Tibial nerve (tissue), 4 donors: ENCODE measurements around the gene TRPC1. TPM values are rescaled to one million over a fixed set of nuclear protein-coding genes. Genes with fewer than 3 reads are reported as not detected.

Experiments used
- DNase-seq, 2 donors: peaks; one replicate each; pipeline ENCODE4 v3.0.0-alpha.2; 2019; ENCODE audit warnings: low spot score in 2 of 2
- H3K27ac ChIP-seq, 4 donors: fragments of 200-600 bp; sonication (generic) in 3 of 4; one replicate each; pipeline ENCODE4 v1.5.1; 2017 to 2019; ENCODE audit warnings: mild to moderate bottlenecking in 1 of 4
- H3K27me3 ChIP-seq, 2 donors: fragments of 200-600 bp; sonication (generic) in 1 of 2; one replicate each; pipeline versions ENCODE4 v1.5.1 to v1.6.0; 2017 to 2019
- H3K36me3 ChIP-seq, 3 donors: fragments of 200-600 bp; sonication (generic); one replicate each; pipeline ENCODE4 v1.5.1; 2018 to 2019
- H3K4me1 ChIP-seq, 4 donors: fragments of 200-600 bp; sonication (generic) in 3 of 4; one replicate each; pipeline ENCODE4 v1.5.1; 2017 to 2019
- H3K4me3 ChIP-seq, 4 donors: fragments of 200-600 bp; sonication (generic) in 3 of 4; one replicate each; pipeline ENCODE4 v1.5.1; 2017 to 2019; ENCODE audit warnings: mild to moderate bottlenecking in 1 of 4, moderate library complexity in 1 of 4
- H3K9me3 ChIP-seq, 4 donors: fragments of 200-600 bp; sonication (generic) in 3 of 4; one replicate each; pipeline ENCODE4 v1.5.1; 2017 to 2019
- EP300 ChIP-seq, 2 donors: sonication (generic); formaldehyde crosslinking; IDR thresholded peaks; one replicate each; pipeline ENCODE4 v1.6.1; 2017; ENCODE audit warnings: antibody characterized with exemption in 2 of 2, mild to moderate bottlenecking in 1 of 2
- POLR2A ChIP-seq, 2 donors: fragments of 450-650 bp; IDR thresholded peaks; one replicate each; pipeline ENCODE4 v1.6.1; 2017; ENCODE audit warnings: antibody characterized with exemption in 2 of 2, mild to moderate bottlenecking in 2 of 2, moderate library complexity in 2 of 2
- WGBS, 2 donors: methylation state at CpG; one replicate each; pipeline ENCODE4 v1.1.5; 2018; 5-methylcytosine and 5-hydroxymethylcytosine counted together
- total RNA-seq, 4 donors: library from RNA; depleted of rRNA; stranded (reverse); fragments of >200 nt; gene quantifications; one replicate each; pipeline ENCODE4 v1.1.0, GENCODE V29; 2016
- TF ChIP-seq, protein P1 (sequence below), 5 experiments: fragments of 200-600 bp in 3 of 5; fragments of 450-650 bp in 2 of 5; sonication (generic) in 3 of 5; IDR thresholded peaks; one replicate each; pipeline ENCODE4 v1.5.1; 2016 to 2019; ENCODE audit warnings: antibody characterized with exemption in 5 of 5, mild to moderate bottlenecking in 3 of 5, moderate library complexity in 2 of 5

TRPC1 gene
- total RNA-seq, 4 donors from 2014 or later = 23.4 to 47.7 (median 31.1) TPM

DNA sequence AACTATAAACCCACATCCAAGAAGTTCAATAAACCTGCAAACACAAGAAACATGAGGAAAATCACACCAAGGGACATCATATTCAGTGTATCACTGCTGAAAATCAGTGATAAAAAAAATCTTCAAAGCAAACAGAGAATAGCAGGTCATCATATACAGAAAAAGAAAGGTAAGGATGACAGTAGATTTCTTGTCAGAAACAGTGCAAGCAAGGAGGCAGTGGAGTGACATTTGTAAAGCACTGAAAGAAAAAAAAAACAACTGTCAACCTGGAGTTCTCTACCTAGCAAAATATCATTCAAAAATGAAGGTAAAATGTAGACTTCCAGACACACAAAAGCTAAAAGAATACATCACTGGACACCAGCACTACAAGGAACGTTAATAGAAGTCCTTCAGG is 71.5 kb downstream of the TRPC1 start:
- TF ChIP-seq, protein P1, sequence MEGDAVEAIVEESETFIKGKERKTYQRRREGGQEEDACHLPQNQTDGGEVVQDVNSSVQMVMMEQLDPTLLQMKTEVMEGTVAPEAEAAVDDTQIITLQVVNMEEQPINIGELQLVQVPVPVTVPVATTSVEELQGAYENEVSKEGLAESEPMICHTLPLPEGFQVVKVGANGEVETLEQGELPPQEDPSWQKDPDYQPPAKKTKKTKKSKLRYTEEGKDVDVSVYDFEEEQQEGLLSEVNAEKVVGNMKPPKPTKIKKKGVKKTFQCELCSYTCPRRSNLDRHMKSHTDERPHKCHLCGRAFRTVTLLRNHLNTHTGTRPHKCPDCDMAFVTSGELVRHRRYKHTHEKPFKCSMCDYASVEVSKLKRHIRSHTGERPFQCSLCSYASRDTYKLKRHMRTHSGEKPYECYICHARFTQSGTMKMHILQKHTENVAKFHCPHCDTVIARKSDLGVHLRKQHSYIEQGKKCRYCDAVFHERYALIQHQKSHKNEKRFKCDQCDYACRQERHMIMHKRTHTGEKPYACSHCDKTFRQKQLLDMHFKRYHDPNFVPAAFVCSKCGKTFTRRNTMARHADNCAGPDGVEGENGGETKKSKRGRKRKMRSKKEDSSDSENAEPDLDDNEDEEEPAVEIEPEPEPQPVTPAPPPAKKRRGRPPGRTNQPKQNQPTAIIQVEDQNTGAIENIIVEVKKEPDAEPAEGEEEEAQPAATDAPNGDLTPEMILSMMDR (IDR thresholded peaks at IDR 0.05) = no peak
- TF ChIP-seq EP300 (IDR thresholded peaks at IDR 0.05) (no peak), POLR2A (IDR thresholded peaks at IDR 0.05) (no peak)
- 88 to 98% methylated on average over 1 of the region's 1 CpG for WGBS, 2 donors
- Histone ChIP-seq H3K4me1 (no peaks in the 10 kb centered on the region), H3K27me3 (no peaks in the 10 kb centered on the region), H3K27ac (no peak overlapping the region), H3K4me3 (no peak overlapping the region), H3K9me3 (no peaks in the 10 kb centered on the region), H3K36me3 (peaks cover 0 to 16% (median 0%) of the 10 kb centered on the region in 3 donors)
- DNase-seq = no peak

DNA sequence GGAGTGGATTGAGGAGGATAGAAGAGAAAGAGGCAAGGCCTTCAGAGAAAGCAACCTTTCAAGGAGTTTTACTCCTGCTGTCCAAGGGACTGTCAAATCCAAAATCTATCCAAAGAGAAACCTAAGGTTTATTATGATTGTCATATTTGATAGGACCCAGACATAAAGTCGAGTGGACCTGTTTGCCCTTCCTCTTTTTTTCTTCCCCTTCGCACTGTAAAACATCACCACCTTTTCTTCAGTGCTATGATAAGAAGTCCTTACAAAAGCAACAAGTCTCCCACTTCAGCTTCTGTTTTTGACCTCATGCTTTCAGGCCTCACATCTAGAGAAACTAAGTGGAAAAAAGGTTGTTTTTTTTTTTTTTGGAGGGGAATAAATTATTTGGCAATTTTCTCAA is 73.0 kb downstream of the TRPC1 start:
- Histone ChIP-seq H3K9me3 (no peaks in the 10 kb centered on the region), H3K4me1 (no peaks in the 10 kb centered on the region), H3K4me3 (no peak overlapping the region), H3K27me3 (no peaks in the 10 kb centered on the region), H3K27ac (no peak overlapping the region), H3K36me3 (peaks cover 0 to 16% (median 0%) of the 10 kb centered on the region in 3 donors)
- 82 to 92% methylated on average over 2 of the region's 2 CpGs for WGBS, 2 donors
- TF ChIP-seq, protein P1 (IDR thresholded peaks at IDR 0.05) = no peak
- DNase-seq = no peak

DNA sequence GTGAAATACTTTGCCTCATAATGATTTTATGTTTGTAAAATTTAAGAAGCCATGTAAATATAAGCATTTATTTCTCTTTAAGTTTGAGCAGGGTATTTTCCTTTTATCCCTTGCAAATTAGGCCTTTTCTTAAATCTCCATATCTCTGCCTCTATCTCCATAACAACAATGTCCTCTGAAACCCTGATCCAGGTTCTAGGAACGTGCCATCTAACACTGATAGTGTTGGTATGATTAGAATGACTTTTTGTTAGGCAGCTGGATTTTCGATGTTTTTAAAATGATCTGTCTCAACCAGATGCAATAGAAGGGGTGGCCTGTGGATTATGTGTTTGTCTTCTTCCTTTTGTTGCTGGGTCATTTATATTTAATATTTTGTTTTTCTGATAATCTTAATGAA is 77.9 kb downstream of the TRPC1 start:
- TF ChIP-seq EP300 (IDR thresholded peaks at IDR 0.05) (no peak), POLR2A (IDR thresholded peaks at IDR 0.05) (no peak)
- TF ChIP-seq, protein P1 (IDR thresholded peaks at IDR 0.05) = no peak
- H3K36me3 ChIP-seq = peaks cover 0 to 25% (median 0%) of the 10 kb centered on the region in 3 donors
- WGBS, 2 donors = 81 to 89% methylated on average over 2 of the region's 2 CpGs
- DNase-seq = no peak
- H3K9me3 ChIP-seq = no peaks in the 10 kb centered on the region
- H3K27me3 ChIP-seq = no peaks in the 10 kb centered on the region
- H3K4me1 ChIP-seq = no peaks in the 10 kb centered on the region
- no peak overlapping the region for H3K27ac ChIP-seq
- no peak overlapping the region for H3K4me3 ChIP-seq

DNA sequence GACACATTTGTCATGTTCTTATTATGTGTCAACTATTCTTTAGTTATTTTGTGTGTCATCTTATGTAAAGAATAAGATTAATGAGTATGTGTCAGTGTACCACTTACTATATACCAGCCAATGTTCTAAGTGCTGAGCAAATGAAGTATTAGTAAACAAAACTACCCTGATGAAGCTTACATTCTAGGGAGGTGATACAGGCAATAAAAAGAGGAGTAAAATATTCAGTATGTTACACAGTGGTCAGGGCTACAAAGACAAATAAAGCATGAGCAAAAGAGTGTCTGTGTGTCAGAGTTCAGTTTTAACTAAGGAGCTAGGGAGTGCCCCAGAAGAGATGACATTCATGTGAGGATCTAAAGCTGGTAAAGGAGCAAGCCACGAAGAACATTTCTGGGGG is 79.1 kb downstream of the TRPC1 start:
- Histone ChIP-seq H3K27me3 (no peaks in the 10 kb centered on the region), H3K36me3 (peaks cover 0 to 32% (median 0%) of the 10 kb centered on the region in 3 donors), H3K27ac (no peak overlapping the region), H3K4me3 (no peak overlapping the region), H3K4me1 (no peaks in the 10 kb centered on the region), H3K9me3 (no peaks in the 10 kb centered on the region)
- 66 to 91% methylated on average over 1 of the region's 1 CpG for WGBS, 2 donors
- no peak for DNase-seq
- TF ChIP-seq EP300 (IDR thresholded peaks at IDR 0.05) = no peak
- TF ChIP-seq, protein P1 (IDR thresholded peaks at IDR 0.05) = no peak
- no peak for TF ChIP-seq POLR2A (IDR thresholded peaks at IDR 0.05)

DNA sequence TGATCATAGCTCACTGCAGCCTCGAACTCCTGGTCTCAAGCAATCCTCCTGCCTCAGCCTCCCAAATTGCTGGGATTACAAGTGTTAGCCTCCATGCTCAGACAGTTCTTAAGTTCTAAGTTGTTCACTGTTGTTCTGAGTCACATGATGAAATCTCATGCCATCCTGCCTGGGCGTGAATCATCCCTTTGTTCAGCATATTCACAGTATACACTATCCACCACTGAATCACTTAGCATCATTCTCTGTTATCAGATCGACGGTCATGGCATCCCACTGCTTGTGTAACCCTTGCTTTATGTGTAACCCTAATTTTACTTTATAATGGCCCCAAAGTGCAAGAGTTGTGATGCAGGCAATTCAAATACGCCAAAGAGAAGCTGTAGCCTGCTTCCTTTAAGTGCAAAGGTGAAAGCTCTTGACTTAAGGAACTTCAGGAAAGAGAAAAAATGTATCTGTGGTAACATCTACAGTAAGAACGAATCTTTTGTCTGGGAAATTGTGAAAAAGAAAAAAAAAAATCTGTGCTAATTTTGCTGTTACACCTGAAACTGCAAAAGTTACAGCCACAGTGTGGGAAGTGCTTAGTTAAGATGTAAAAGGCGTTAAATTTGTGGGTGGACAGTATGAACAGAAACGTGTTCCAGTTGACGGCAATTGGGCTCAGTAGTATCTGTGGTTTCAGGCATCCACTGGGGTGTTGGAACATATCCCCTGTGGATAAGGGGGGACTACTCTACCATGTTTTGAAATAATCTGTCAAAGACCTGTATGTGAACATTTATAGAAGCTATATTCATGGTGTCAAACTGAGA is 84.5 kb downstream of the TRPC1 start:
- H3K4me1 ChIP-seq = no peaks in the 10 kb centered on the region
- DNase-seq = no peak
- peaks cover 0 to 24% (median 0%) of the 10 kb centered on the region in 3 donors for H3K36me3 ChIP-seq
- no peaks in the 10 kb centered on the region for H3K9me3 ChIP-seq
- TF ChIP-seq, protein P1 (IDR thresholded peaks at IDR 0.05) = no peak
- TF ChIP-seq EP300 (IDR thresholded peaks at IDR 0.05) (no peak), POLR2A (IDR thresholded peaks at IDR 0.05) (no peak)
- WGBS, 2 donors = 69 to 77% methylated on average over 9 of the region's 9 CpGs
- H3K4me3 ChIP-seq = no peak overlapping the region
- H3K27ac ChIP-seq = no peak overlapping the region
- no peaks in the 10 kb centered on the region for H3K27me3 ChIP-seq
